Measurements from ENCODE around the gene DLGAP1.

The DLGAP1 gene

DNA sequence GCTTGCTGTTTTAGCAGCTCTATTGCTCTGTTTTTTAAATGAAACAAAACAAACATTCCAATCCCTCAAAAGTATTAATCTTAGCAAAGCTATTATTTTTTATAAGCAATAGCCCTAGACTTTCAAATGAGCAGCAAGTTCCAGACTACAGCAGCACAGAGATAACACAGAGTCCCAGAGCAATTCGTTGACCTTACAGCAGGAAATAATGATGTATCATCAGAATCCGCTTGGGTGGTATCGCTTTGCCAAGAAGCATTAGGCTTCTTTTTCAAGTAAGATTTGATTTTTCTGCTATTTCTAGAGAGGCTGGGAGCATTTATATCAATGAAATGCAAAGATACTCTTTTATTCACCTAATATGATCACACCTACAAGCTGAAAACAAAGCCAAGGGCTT lies 209.7 kb downstream of the DLGAP1 start:
- Histone ChIP-seq H3K4me1 (ENCODE audit: control insufficient read depth in 1 of 2, insufficient read depth in 1 of 2, low read depth in 1 of 2, low read length in 1 of 2) (no peaks in the 10 kb centered on the region), H3K9me3 (no peaks in the 10 kb centered on the region), H3K4me3 (ENCODE audit: low read depth in 1 of 2, low read length in 1 of 2) (no peak overlapping the region), H3K27me3 (no peaks in the 10 kb centered on the region), H3K27ac (no peak overlapping the region), H3K36me3 (no peaks in the 10 kb centered on the region)
- no peak for TF ChIP-seq CTCF (IDR thresholded peaks at IDR 0.05)

DNA sequence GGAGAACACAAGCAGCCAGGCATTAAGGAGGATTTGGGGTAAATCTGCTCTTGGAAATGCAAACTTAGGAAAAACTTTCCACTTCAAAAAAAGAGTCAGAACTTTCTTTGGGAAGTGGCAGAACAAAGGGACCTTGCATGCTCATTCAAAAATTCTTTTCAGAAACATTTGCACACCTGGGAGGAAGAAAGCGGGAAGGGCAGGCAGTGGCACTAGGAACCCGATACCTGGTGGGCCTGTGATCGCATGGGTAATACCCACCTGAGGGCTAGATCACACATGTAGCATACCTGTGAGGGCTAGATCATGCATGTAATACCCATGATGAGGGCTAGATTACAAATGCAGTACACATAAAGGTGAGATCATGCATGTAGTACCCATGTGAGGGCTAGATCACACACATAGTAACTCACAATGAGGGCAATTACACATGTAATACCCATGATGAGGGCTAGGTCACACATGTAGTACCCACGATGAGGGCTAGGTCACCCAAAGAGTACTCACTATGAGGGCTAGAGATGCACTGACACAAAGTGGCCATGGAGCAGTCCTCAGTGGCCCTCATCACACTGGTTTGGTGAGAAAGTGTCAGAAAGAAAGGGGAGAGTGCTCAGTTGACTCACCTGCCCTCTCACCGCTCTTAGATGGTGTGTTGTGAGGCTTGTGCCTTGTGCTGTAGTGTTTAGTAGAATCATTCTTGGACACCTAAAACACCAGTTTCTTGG lies 212.5 kb downstream of the DLGAP1 start:
- Histone ChIP-seq H3K9me3 (no peaks in the 10 kb centered on the region), H3K4me3 (ENCODE audit: low read depth in 1 of 2, low read length in 1 of 2) (no peak overlapping the region), H3K27me3 (no peaks in the 10 kb centered on the region), H3K27ac (no peak overlapping the region), H3K4me1 (ENCODE audit: control insufficient read depth in 1 of 2, insufficient read depth in 1 of 2, low read depth in 1 of 2, low read length in 1 of 2) (no peaks in the 10 kb centered on the region), H3K36me3 (no peaks in the 10 kb centered on the region)
- TF ChIP-seq CTCF (IDR thresholded peaks at IDR 0.05), result no peak

GRCh38 chr18:4241090-4241617 lies 214.0 kb downstream of the DLGAP1 start:
- Histone ChIP-seq H3K27ac (no peak overlapping the region), H3K9me3 (no peaks in the 10 kb centered on the region)
- TF ChIP-seq CTCF (IDR thresholded peaks at IDR 0.05), result no peak

GRCh38 chr18:4238966-4239365 lies 216.1 kb downstream of the DLGAP1 start:
- Histone ChIP-seq H3K4me3 (ENCODE audit: low read depth in 1 of 2, low read length in 1 of 2) (no peak overlapping the region), H3K4me1 (ENCODE audit: control insufficient read depth in 1 of 2, insufficient read depth in 1 of 2, low read depth in 1 of 2, low read length in 1 of 2) (no peaks in the 10 kb centered on the region), H3K9me3 (no peaks in the 10 kb centered on the region), H3K27ac (no peak overlapping the region), H3K27me3 (no peaks in the 10 kb centered on the region), H3K36me3 (no peaks in the 10 kb centered on the region)
- no peak for TF ChIP-seq CTCF (IDR thresholded peaks at IDR 0.05)

More at GRCh38 chr18:4241090-4241617, 214.0 kb downstream of the DLGAP1 start:
- Histone ChIP-seq H3K27me3 (no peaks in the 10 kb centered on the region), H3K4me1 (ENCODE audit: control insufficient read depth in 1 of 2, insufficient read depth in 1 of 2, low read depth in 1 of 2, low read length in 1 of 2) (no peaks in the 10 kb centered on the region), H3K4me3 (ENCODE audit: low read depth in 1 of 2, low read length in 1 of 2) (no peak overlapping the region), H3K36me3 (no peaks in the 10 kb centered on the region)

DNA sequence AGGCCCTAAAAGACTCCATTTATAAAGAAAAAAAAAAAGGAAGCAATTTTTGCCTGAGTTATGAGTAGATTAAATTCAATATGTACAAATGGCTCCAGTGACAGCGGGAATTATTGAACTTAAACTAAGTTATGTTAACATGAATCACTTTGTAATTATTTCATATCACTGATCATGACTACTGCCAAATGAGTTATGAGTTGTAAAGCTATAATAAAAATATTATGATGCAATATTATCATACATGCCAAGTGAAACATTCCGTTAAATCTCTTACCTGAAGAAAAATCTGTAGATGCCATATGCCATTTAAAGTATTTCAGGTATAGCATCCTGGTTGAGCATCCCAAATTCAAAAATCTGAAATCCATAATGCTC lies 217.5 kb downstream of the DLGAP1 start:
- H3K27me3 ChIP-seq, result no peaks in the 10 kb centered on the region
- H3K27ac ChIP-seq, result no peak overlapping the region
- no peak overlapping the region for H3K4me3 ChIP-seq (ENCODE audit: low read depth in 1 of 2, low read length in 1 of 2)
- no peaks in the 10 kb centered on the region for H3K36me3 ChIP-seq
- H3K9me3 ChIP-seq, result no peaks in the 10 kb centered on the region
- no peaks in the 10 kb centered on the region for H3K4me1 ChIP-seq (ENCODE audit: control insufficient read depth in 1 of 2, insufficient read depth in 1 of 2, low read depth in 1 of 2, low read length in 1 of 2)
- no peak for TF ChIP-seq CTCF (IDR thresholded peaks at IDR 0.05)

Measured in neutrophil (primary cell).